ENCODE data around the gene THPO.

Gene THPO

GRCh38 chr3:184361932-184362667, 15.9 kb downstream of the THPO start:
- TF ChIP-seq POLR2AphosphoS5 (IDR thresholded peaks at IDR 0.05; ENCODE audit: low read depth, low read length) (no peak), TAF1 (IDR thresholded peaks at IDR 0.05; ENCODE audit: borderline replicate concordance, insufficient read depth, low read length) (no peak)

GRCh38 chr3:184361532-184361931, 16.5 kb downstream of the THPO start, which contains the start of the genes CLCN2 and POLR2H:
Gene CLCN2, minus strand, starts transcription at chr3:184361605. Its CDS starts 126 bp downstream, at chr3:184361479.
Gene POLR2H, plus strand, starts transcription at chr3:184361710. Its CDS starts 1,783 bp downstream, at chr3:184363493.
- TF ChIP-seq SIN3A (IDR thresholded peaks at IDR 0.05; ENCODE audit: borderline replicate concordance, insufficient read depth, low read length) (no peak), TAF1 (IDR thresholded peaks at IDR 0.05; ENCODE audit: borderline replicate concordance, insufficient read depth, low read length) (0 out of 2 replicates have a peak, but pooled peaks have one; percentile 31), POLR2AphosphoS5 (IDR thresholded peaks at IDR 0.05; ENCODE audit: low read depth, low read length) (0 out of 2 replicates have a peak, but pooled peaks have one; percentile 8), REST (IDR thresholded peaks at IDR 0.05; ENCODE audit: insufficient read depth in 1 of 2, low read depth in 2 of 2, low read length in 2 of 2) (0 out of 4 replicates have a peak, but pooled peaks of 1 of the 2 experiments have one; percentile 25)

- TF ChIP-seq POLR2AphosphoS5 (IDR thresholded peaks at IDR 0.05; ENCODE audit: low read depth, low read length) (no peak; the same call in 1 of the 2 replicates), SIN3A (IDR thresholded peaks at IDR 0.05; ENCODE audit: borderline replicate concordance, insufficient read depth, low read length) (no peak), FOXP2 (optimal IDR thresholded peaks at IDR 0.05; ENCODE audit: borderline replicate concordance, extremely low read depth, extremely low read length, insufficient read depth) (no peak), TAF1 (IDR thresholded peaks at IDR 0.05; ENCODE audit: borderline replicate concordance, insufficient read depth, low read length) (no peak), REST (IDR thresholded peaks at IDR 0.05; ENCODE audit: insufficient read depth in 1 of 2, low read depth in 2 of 2, low read length in 2 of 2) (no peak)
Measured at GRCh38 chr3:184360929-184361531, 17.0 kb downstream of the THPO start.

- TF ChIP-seq SIN3A (IDR thresholded peaks at IDR 0.05; ENCODE audit: borderline replicate concordance, insufficient read depth, low read length) (no peak), POLR2AphosphoS5 (IDR thresholded peaks at IDR 0.05; ENCODE audit: low read depth, low read length) (no peak)
Measured at GRCh38 chr3:184360070-184360928, 17.7 kb downstream of the THPO start.

- TF ChIP-seq POLR2AphosphoS5 (IDR thresholded peaks at IDR 0.05; ENCODE audit: low read depth, low read length), result no peak
- no peak for TF ChIP-seq FOXP2 (optimal IDR thresholded peaks at IDR 0.05; ENCODE audit: borderline replicate concordance, extremely low read depth, extremely low read length, insufficient read depth)
- TF ChIP-seq TAF1 (IDR thresholded peaks at IDR 0.05; ENCODE audit: borderline replicate concordance, insufficient read depth, low read length), result no peak
- no peak for TF ChIP-seq REST (IDR thresholded peaks at IDR 0.05; ENCODE audit: insufficient read depth in 1 of 2, low read depth in 2 of 2, low read length in 2 of 2)
- no peak for TF ChIP-seq SIN3A (IDR thresholded peaks at IDR 0.05; ENCODE audit: borderline replicate concordance, insufficient read depth, low read length)
Measured at GRCh38 chr3:184359610-184360009, 18.4 kb downstream of the THPO start.

Data from PFSK-1 (cell line).